NCI-H128 (cell line): ENCODE results near the gene MAMDC2.

Experiments used
- DNase-seq: peaks from one replicate; lab custom pipeline; 2025; ENCODE audit not compliant: unreplicated experiment; lab: John Stamatoyannopoulos, UW

MAMDC2 gene

DNA sequence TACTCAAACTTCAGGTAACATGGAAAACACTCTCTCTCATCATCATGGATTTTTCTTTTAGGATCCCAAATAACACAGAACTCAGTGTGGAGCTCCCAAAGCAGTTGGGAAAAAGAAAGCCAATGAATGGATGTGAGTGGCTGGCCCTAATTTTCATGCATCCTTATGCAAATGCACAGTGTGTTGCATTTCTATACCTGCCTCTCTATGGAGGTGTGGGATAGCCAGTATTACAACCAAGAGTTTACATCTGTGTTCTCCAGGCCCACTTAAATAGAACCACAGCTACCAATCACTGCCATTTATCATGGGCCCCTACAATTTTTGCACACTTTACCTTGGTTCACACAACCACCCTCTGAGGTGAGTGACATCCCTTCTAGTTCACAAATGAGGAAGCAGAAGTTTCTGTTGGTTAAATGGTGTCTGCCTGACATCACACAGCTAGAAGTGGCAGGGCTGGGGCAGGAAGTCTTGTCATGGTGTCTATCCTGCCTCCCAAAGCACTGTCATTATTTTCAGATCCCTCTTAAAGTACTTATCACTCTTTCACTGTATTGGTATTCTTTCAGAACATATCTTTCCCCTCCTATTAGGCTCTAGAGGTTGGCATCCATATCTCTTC, 17.3 kb downstream of the MAMDC2 start:
- DNase-seq, result no peak

DNA sequence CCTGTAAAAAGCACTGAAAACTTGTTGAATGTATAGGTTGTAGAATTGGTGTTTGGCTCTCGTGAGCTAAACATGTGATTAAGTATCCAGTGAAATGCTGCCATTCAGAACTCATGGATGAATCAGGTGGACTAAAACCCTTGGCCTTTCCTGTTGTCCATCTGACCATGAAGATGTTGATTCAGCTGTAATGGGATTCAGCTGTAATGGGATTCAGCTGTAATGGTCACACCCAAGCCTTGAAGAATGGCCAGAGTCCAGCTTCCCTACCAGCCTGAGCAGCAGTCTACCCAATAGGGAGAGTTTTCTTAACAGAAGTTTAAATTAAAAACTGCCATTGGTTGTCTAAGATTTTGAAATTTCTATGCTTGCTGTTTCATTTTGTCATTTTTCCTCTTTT, 18.1 kb downstream of the MAMDC2 start:
- DNase-seq, result no peak

GRCh38 chr9:70064496-70064895, 20.8 kb downstream of the MAMDC2 start:
- DNase-seq, result no peak

- DNase-seq, result no peak
Measured at GRCh38 chr9:70065572-70065971, 21.9 kb downstream of the MAMDC2 start.

GRCh38 chr9:70066418-70066817, 22.8 kb downstream of the MAMDC2 start:
- no peak for DNase-seq

DNA sequence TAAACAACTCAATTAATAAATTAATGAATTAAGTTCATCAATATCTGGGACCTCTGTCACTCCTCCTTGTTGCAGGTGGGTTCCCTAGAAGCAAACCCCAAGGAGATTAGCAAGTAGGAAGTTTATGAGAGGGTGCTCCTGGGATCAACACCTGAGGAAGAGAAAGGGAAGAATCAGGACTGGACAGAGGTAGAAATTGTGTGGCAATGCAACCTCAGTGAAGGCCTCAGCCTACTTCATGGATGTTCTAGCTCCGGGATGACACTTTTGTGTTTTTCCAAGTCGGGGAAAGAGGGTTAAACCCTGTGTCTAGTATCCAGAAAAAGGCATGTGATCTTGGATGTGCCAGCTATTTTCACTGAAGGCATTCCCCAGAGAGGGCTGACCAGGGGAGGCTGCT, 23.2 kb downstream of the MAMDC2 start:
- no peak for DNase-seq

GRCh38 chr9:70069704-70070103, 26.1 kb downstream of the MAMDC2 start:
- no peak for DNase-seq

DNA sequence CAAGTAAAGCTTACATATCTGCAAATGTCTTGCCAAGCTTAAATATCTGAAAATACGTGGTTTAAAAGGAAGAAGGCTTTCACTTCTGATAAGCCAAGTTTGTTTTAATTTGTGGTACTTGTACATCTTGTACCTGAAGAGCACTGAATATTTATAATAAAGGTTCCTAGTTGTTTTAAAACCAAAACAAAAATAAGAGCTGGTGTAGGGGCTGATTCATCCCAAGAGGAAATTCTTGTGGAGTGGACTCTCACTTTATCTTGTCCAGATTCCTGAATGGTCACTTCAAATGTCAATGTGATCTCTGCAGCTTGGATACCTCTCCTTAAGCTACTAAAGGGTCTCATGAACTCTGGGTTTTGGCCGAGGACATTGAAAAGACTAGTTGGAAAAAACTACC, 29.5 kb downstream of the MAMDC2 start:
- DNase-seq, result no peak

GRCh38 chr9:70073756-70074155, 30.1 kb downstream of the MAMDC2 start:
- no peak for DNase-seq

GRCh38 chr9:70076678-70077077, 33.0 kb downstream of the MAMDC2 start:
- no peak for DNase-seq

DNA sequence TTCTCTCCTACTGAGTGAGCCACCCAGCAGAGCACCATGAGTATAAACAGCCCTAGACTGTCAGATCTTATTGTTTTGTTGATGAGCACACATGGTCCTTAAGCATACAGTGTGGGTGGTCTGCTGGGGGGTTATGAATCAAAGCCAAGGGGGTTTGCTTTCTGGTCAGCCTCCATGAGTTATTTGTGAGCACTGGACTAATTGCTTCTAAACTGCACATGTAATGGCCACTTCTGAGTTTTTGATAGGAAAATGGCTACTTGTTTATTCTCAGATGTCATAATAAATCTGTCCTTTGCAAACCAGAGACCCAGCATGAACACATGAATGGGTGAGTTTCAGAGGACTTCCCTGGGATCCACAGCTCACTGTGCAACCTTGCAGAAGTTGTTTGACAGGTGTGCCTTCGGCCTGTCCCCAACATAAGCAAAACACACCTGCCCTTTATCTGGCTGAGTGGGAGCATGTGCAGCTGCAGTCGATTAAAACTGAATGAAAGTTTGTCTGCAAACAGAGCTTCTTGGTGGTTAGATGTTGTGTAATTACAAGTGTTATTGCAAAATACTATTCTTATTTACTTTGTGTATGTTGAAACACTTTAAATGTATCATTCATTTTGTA, 35.9 kb downstream of the MAMDC2 start:
- peak; percentile 32 for DNase-seq

DNA sequence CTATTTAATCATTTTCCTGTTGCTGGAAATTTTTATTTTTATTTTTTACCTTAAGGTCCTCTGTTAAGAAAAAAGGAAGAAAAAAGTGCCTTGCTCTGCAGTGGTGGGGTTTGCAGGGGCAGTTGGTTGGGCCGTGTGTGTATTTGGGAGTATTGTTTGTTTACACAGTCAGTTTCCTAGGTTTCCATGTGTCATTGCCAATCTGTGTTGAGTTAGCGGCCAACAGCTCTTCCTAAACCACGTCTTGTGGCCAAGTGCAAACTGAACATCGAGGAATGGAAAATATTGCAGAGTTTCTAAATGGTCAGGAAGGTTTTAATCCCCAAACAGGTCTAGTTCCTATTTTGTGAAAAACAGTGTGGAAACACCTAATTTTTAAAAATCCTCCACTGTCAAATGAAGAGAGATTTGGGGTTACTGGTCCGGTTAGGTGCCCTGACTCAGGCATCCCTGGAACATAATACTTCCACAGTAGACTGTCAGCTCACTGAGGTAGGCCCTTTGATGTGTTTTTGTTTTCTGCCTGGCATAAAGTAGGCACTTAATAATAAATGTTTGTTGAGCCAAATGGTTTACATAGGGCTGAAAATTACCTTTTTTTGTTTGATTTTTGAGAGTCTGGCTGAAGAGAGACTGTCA, 37.0 kb downstream of the MAMDC2 start:
- no peak for DNase-seq

GRCh38 chr9:70081120-70081495, 37.5 kb downstream of the MAMDC2 start:
- DNase-seq, result no peak

DNA sequence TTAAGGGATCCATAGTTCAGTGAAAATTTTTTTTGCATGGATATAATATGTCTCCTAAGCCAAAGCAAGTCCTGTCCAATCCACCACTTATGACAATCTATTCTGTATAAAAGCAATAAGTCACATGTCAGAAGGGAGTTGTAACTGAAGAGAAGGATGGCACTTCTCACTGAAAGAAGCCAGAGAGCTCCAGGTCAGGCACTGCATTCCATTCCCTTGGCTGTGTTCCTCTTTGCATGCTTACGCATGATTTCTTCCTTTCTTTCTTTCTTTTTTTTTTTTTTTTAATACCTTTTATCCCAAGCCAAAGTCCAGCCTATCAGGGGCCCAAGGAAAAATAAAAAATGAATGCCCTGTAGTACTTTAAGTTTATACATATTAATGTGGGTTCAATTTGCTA, 39.8 kb downstream of the MAMDC2 start:
- no peak for DNase-seq

DNA sequence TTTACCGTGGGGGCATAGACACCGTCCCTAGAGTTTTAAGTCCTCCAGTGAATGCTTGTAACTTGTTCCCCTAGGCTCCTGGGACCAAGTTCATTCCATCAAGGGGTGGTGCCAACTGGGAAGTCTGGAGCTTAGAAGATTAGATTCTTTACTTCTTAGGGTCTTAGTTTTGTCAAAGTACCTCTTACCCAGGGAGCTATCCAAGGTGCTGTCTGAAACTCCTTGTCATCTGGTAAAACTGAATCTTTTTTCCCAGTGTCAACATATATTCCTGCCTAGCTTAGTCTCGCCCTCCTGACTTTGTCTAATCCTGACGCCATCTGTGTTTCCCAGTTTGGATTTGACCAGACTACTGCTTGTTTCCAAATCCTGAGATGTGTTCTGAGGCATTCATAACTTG, 41.6 kb downstream of the MAMDC2 start:
- no peak for DNase-seq

- no peak for DNase-seq
Measured at GRCh38 chr9:70091103-70091502, 47.5 kb downstream of the MAMDC2 start.

- DNase-seq, result no peak
Measured at GRCh38 chr9:70091572-70091971, 47.9 kb downstream of the MAMDC2 start.

GRCh38 chr9:70092190-70092589, 48.5 kb downstream of the MAMDC2 start:
- DNase-seq, result no peak

- no peak for DNase-seq
Measured at GRCh38 chr9:70093095-70093494, 49.4 kb downstream of the MAMDC2 start.

- DNase-seq, result no peak
Measured at GRCh38 chr9:70093944-70094343, 50.3 kb downstream of the MAMDC2 start.

DNA sequence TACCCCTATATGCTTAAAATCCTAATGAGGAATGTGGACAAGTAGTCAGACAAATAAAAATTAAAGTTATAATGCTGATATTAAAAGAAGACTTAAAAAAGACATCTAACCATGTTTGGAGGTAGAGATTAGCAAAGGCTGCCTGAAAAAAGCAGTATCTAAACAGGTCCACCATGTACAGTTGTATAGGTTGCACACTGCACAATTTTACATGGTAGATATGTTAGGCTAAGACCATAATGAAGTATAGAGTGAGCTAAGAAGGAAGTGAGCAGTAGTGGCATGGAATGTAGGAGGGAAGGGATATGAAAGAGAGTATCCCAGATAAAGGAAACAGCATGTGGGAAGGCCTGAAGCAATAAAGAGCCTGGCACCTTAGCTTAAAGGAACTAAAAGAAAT, 51.1 kb downstream of the MAMDC2 start:
- DNase-seq, result no peak

DNA sequence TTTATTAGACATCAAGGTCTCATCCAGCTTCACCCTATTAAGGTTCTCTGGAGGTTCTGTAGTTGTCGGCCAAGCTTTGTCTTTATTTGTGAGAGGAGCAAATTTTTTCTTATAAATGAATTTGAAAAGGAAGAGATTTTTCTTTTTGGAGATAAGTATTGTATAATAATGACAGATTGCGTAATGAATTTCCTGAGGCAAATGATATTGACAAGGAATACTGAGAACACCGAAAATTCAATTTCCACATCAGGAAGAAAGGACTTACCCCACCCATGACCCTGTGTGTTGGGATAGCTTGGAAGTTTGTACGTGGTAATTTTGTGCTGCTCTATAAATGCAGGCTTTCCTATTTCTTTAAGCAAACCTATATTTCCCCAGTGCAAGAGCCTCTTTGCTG, 53.5 kb downstream of the MAMDC2 start:
- no peak for DNase-seq

- no peak for DNase-seq
Measured at GRCh38 chr9:70100362-70100761, 56.7 kb downstream of the MAMDC2 start.
